ENCODE measurements around the gene ZFP36L2.

The ZFP36L2 gene

DNA sequence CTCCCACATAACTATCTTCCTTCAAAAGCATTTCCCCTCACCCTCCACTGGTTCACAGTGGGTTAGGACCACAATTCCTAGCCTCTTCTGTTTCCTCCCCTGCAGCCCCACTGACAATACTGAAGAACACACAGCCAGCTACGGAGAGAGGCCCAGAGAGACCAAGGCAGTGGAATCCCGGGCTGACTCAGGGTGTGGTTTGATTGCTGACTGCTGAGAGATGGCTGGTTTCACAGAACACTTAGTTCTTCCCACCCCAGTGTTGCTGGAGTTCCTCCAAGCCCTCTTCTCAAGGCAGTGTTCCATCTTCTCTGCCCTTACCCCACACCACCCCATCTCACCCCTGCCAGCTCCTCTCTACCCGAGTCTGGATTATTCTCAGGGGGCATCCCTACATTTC lies 43.3 kb upstream of the ZFP36L2 start (continued):
- TF ChIP-seq, protein P1, sequence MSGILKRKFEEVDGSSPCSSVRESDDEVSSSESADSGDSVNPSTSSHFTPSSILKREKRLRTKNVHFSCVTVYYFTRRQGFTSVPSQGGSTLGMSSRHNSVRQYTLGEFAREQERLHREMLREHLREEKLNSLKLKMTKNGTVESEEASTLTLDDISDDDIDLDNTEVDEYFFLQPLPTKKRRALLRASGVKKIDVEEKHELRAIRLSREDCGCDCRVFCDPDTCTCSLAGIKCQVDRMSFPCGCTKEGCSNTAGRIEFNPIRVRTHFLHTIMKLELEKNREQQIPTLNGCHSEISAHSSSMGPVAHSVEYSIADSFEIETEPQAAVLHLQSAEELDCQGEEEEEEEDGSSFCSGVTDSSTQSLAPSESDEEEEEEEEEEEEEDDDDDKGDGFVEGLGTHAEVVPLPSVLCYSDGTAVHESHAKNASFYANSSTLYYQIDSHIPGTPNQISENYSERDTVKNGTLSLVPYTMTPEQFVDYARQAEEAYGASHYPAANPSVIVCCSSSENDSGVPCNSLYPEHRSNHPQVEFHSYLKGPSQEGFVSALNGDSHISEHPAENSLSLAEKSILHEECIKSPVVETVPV (CRISPR knock-in tag; IDR thresholded peaks at IDR 0.05): no peak
- TF ChIP-seq ZNF70 (CRISPR knock-in tag; IDR thresholded peaks at IDR 0.05): no peak

DNA sequence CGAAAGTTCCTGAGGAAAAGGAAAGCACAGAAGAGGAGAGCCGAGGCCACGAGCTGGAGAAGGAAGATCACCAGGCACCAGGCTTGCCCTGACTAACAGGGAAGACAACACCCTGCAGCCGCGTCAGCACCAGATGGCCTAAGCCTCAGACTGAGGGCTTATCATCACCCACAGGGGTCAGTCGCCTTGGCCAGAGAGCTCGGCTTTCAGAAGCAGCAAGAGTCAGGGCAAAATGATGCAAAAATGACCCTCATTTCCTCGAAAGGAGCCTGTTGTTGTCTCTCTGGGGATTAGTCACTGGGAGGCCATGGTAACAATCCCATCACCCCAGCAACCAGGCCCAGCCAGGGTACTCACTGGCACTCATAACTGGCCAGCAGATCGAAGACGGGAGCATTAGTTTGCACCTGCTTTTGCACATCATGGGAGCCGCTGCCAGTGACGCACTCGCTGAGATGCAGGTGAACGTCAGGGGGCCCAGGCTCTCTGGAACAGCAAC lies 42.7 kb upstream of the ZFP36L2 start:
- no peak for TF ChIP-seq ESRRG (CRISPR knock-in tag; IDR thresholded peaks at IDR 0.05)
- TF ChIP-seq RARB (CRISPR knock-in tag; IDR thresholded peaks at IDR 0.05): no peak
- TF ChIP-seq BACH2 (CRISPR knock-in tag; IDR thresholded peaks at IDR 0.05; ENCODE audit: borderline replicate concordance): no peak
- TF ChIP-seq PPARA (CRISPR knock-in tag; IDR thresholded peaks at IDR 0.05; ENCODE audit: borderline replicate concordance): 0 out of 2 replicates have a peak, but pooled peaks have one; percentile 12
- peak; percentile 52; the same call in 1 of the 2 replicates for TF ChIP-seq TCF4 (CRISPR knock-in tag; IDR thresholded peaks at IDR 0.05; ENCODE audit: borderline replicate concordance)
- TF ChIP-seq, protein P2, sequence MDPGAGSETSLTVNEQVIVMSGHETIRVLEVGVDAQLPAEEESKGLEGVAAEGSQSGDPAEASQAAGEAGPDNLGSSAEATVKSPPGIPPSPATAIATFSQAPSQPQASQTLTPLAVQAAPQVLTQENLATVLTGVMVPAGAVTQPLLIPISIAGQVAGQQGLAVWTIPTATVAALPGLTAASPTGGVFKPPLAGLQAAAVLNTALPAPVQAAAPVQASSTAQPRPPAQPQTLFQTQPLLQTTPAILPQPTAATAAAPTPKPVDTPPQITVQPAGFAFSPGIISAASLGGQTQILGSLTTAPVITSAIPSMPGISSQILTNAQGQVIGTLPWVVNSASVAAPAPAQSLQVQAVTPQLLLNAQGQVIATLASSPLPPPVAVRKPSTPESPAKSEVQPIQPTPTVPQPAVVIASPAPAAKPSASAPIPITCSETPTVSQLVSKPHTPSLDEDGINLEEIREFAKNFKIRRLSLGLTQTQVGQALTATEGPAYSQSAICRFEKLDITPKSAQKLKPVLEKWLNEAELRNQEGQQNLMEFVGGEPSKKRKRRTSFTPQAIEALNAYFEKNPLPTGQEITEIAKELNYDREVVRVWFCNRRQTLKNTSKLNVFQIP (CRISPR knock-in tag; IDR thresholded peaks at IDR 0.05; ENCODE audit: borderline replicate concordance, low read depth): no peak
- peak; percentile 29; the same call in 1 of the 2 replicates for TF ChIP-seq ZFP30 (CRISPR knock-in tag; IDR thresholded peaks at IDR 0.05)
- TF ChIP-seq ZNF565 (CRISPR knock-in tag; conservative IDR thresholded peaks at IDR 0.05; ENCODE audit: low read depth): no peak
- TF ChIP-seq, protein P1 (CRISPR knock-in tag; IDR thresholded peaks at IDR 0.05): no peak
- TF ChIP-seq SNAI2 (CRISPR knock-in tag; IDR thresholded peaks at IDR 0.05): 0 out of 2 replicates have a peak, but pooled peaks have one; percentile 10
- TF ChIP-seq CSDC2 (CRISPR knock-in tag; IDR thresholded peaks at IDR 0.05): peak; percentile 41; the same call in 1 of the 2 replicates
- no peak for TF ChIP-seq OSR1 (CRISPR knock-in tag; IDR thresholded peaks at IDR 0.05)
- TF ChIP-seq, protein P3, sequence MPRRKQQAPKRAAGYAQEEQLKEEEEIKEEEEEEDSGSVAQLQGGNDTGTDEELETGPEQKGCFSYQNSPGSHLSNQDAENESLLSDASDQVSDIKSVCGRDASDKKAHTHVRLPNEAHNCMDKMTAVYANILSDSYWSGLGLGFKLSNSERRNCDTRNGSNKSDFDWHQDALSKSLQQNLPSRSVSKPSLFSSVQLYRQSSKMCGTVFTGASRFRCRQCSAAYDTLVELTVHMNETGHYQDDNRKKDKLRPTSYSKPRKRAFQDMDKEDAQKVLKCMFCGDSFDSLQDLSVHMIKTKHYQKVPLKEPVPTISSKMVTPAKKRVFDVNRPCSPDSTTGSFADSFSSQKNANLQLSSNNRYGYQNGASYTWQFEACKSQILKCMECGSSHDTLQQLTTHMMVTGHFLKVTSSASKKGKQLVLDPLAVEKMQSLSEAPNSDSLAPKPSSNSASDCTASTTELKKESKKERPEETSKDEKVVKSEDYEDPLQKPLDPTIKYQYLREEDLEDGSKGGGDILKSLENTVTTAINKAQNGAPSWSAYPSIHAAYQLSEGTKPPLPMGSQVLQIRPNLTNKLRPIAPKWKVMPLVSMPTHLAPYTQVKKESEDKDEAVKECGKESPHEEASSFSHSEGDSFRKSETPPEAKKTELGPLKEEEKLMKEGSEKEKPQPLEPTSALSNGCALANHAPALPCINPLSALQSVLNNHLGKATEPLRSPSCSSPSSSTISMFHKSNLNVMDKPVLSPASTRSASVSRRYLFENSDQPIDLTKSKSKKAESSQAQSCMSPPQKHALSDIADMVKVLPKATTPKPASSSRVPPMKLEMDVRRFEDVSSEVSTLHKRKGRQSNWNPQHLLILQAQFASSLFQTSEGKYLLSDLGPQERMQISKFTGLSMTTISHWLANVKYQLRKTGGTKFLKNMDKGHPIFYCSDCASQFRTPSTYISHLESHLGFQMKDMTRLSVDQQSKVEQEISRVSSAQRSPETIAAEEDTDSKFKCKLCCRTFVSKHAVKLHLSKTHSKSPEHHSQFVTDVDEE (CRISPR knock-in tag; IDR thresholded peaks at IDR 0.05): no peak
- TF ChIP-seq ISL1 (CRISPR knock-in tag; IDR thresholded peaks at IDR 0.05): peak; percentile 27; the same call in 1 of the 2 replicates
- peak; percentile 87 for ATAC-seq

DNA sequence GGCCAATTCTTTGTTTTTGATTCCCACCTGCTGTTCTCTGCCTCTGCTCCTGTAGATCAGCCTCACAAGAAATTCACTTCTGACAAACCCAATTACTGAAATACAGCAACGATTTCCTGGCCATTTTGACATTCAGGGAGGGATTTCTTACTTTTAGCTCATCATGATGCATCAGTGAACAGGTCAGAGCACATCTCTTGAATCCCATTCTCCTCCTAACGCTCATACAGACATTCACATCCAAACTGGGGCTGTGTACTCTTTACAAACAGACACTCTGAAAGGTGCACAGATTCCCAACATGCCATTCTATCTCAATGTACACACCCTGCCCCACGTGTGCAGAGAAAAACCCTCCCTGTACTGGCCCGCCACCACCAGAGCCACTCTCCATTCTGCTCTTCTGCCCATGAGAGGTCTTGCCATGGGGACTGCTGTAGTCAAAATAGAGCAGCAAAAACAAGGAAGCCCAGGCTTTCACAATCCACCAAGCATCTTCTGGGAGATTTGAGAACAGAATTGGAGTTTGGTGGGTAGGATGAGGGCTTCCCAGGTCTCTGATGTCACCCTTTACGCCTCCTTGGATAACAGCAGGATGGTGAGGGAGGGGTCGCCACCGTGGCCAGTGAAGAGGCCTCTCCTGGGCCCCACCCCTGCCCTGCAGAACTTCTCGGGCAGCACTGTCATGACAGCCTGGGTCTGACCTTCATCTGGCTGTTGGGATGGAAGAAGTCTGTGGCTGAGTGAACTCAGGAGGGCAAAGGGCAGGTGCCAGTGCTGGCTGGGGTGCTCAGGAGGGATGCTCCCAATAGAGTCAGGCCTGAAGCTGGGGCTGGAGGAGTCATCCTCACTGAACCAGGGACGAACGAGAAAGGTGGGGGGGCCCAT lies 41.9 kb upstream of the ZFP36L2 start:
- no peak for ATAC-seq
- TF ChIP-seq ZNF565 (CRISPR knock-in tag; conservative IDR thresholded peaks at IDR 0.05; ENCODE audit: low read depth) (no peak), TOX (CRISPR knock-in tag; IDR thresholded peaks at IDR 0.05; ENCODE audit: borderline replicate concordance) (no peak), RARB (CRISPR knock-in tag; IDR thresholded peaks at IDR 0.05) (no peak), PPARA (CRISPR knock-in tag; IDR thresholded peaks at IDR 0.05; ENCODE audit: borderline replicate concordance) (no peak), BACH2 (CRISPR knock-in tag; IDR thresholded peaks at IDR 0.05; ENCODE audit: borderline replicate concordance) (no peak), ZNF70 (CRISPR knock-in tag; IDR thresholded peaks at IDR 0.05) (no peak), ARNTL (CRISPR knock-in tag; IDR thresholded peaks at IDR 0.05; ENCODE audit: borderline replicate concordance, low read depth) (no peak), ZNF8 (CRISPR knock-in tag; IDR thresholded peaks at IDR 0.05) (no peak), ZFP30 (CRISPR knock-in tag; IDR thresholded peaks at IDR 0.05) (no peak)
- TF ChIP-seq, protein P3 (CRISPR knock-in tag; IDR thresholded peaks at IDR 0.05): no peak
- TF ChIP-seq, protein P2 (CRISPR knock-in tag; IDR thresholded peaks at IDR 0.05; ENCODE audit: borderline replicate concordance, low read depth): no peak
- TF ChIP-seq, protein P1 (CRISPR knock-in tag; IDR thresholded peaks at IDR 0.05): no peak
- TF ChIP-seq, protein P4, sequence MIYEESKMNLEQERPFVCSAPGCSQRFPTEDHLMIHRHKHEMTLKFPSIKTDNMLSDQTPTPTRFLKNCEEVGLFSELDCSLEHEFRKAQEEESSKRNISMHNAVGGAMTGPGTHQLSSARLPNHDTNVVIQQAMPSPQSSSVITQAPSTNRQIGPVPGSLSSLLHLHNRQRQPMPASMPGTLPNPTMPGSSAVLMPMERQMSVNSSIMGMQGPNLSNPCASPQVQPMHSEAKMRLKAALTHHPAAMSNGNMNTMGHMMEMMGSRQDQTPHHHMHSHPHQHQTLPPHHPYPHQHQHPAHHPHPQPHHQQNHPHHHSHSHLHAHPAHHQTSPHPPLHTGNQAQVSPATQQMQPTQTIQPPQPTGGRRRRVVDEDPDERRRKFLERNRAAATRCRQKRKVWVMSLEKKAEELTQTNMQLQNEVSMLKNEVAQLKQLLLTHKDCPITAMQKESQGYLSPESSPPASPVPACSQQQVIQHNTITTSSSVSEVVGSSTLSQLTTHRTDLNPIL (CRISPR knock-in tag; IDR thresholded peaks at IDR 0.05; ENCODE audit: low read depth): no peak

All from SK-N-SH treated with all-trans-retinoic acid at 6 μM for 48 hours (cell line).